IMR-90 (cell line): ENCODE results near the gene PLXNA3. TPM values are rescaled to one million over a fixed set of nuclear protein-coding genes. Genes with fewer than 3 reads are reported as not detected.

ENCODE experiments used
- ATAC-seq: fragments of 200-7000 bp; cut with Tn5 transposase; 2 replicates; pipeline ENCODE4 v1.9.1; 2020; ENCODE audit warnings: low read depth, mild to moderate bottlenecking, moderate library complexity
- BruUV-seq: library from RNA; stranded (reverse); fragments of 400-500 nt; replicated peaks from 2 replicates; lab custom pipeline; 2021; lab: Mats Ljungman, UMichigan
- CTCF ChIA-PET: fragments of 300-600 bp; formaldehyde crosslinking; extraction: SDS; loops from one replicate; lab custom pipeline; 2021; ENCODE audit warnings: antibody characterized with exemption; lab: Yijun Ruan, JAX
- POLR2A ChIA-PET: fragments of 300-600 bp; sonication (Branson Sonifier 250); formaldehyde crosslinking; loops from one replicate; lab custom pipeline; 2022; ENCODE audit warnings: antibody characterized with exemption; ENCODE audit not compliant: unreplicated experiment; lab: Charles Lee
- DNase-seq: peaks from one replicate; pipeline ENCODE4 v3.0.0; 2013
- H2AFZ ChIP-seq: replicated peaks from 2 replicates; pipeline ENCODE3; 2013; ENCODE audit warnings: low read length, mild to moderate bottlenecking; ENCODE audit not compliant: poor library complexity
- H2AK5ac ChIP-seq: 2 replicates; pipeline ENCODE4 v1.6.1; 2013; ENCODE audit warnings: low read depth, low read length, inconsistent platforms
- H2AK9ac ChIP-seq: replicated peaks from 2 replicates; pipeline ENCODE3; 2013; ENCODE audit warnings: mild to moderate bottlenecking, low read depth, low read length, moderate library complexity; ENCODE audit not compliant: poor library complexity
- H2BK120ac ChIP-seq: 2 replicates; pipeline ENCODE4 v1.6.1; 2013; ENCODE audit warnings: low read depth, low read length, inconsistent platforms
- H2BK15ac ChIP-seq: 3 replicates; pipeline ENCODE4 v1.6.1; 2013; ENCODE audit warnings: low read depth, low read length, inconsistent platforms
- H2BK20ac ChIP-seq: 2 replicates; pipeline ENCODE4 v1.6.1; 2013; ENCODE audit warnings: low read depth, mild to moderate bottlenecking, inconsistent platforms, low read length, moderate library complexity
- H2BK5ac ChIP-seq: 2 replicates; pipeline ENCODE4 v1.6.1; 2013; ENCODE audit warnings: mild to moderate bottlenecking, low read depth, low read length, inconsistent platforms; ENCODE audit not compliant: poor library complexity, severe bottlenecking
- H3K14ac ChIP-seq: replicated peaks from 2 replicates; pipeline ENCODE4 v1.6.1; 2013; ENCODE audit warnings: low read depth, low read length, inconsistent platforms
- H3K18ac ChIP-seq: 2 replicates; pipeline ENCODE4 v1.6.1; 2013; ENCODE audit warnings: low read depth, low read length, control low read depth
- H3K23ac ChIP-seq: 2 replicates; pipeline ENCODE4 v1.6.1; 2013; ENCODE audit warnings: low read depth, low read length, inconsistent platforms
- H3K27ac ChIP-seq: 2 replicates; pipeline ENCODE4 v1.5.1; 2013; ENCODE audit warnings: mild to moderate bottlenecking, control low read depth, low read length; ENCODE audit not compliant: insufficient read depth
- H3K27me3 ChIP-seq: 2 replicates; pipeline ENCODE4 v1.6.1; 2013; ENCODE audit warnings: low read length; ENCODE audit not compliant: control insufficient read depth, insufficient read depth
- H3K36me3 ChIP-seq: 2 replicates; pipeline ENCODE4 v1.6.1; 2013; ENCODE audit warnings: low read length, mixed read lengths; ENCODE audit not compliant: control insufficient read depth, insufficient read depth
- H3K4ac ChIP-seq: 2 replicates; pipeline ENCODE4 v1.6.1; 2013; ENCODE audit warnings: low read depth, low read length, inconsistent platforms
- H3K4me1 ChIP-seq: 2 replicates; pipeline ENCODE4 v1.6.1; 2013; ENCODE audit warnings: low read length, mixed read lengths; ENCODE audit not compliant: control insufficient read depth, insufficient read depth
- H3K4me2 ChIP-seq: 2 replicates; pipeline ENCODE4 v1.6.1; 2013; ENCODE audit warnings: low read depth, mild to moderate bottlenecking, control low read depth, low read length, moderate library complexity
- H3K4me3 ChIP-seq: 2 replicates; pipeline ENCODE4 v1.5.1; 2013; ENCODE audit warnings: low read depth, mild to moderate bottlenecking, control low read depth, low read length, moderate library complexity; ENCODE audit not compliant: insufficient read depth
- H3K56ac ChIP-seq: 2 replicates; pipeline ENCODE4 v1.6.1; 2013; ENCODE audit warnings: low read length, inconsistent platforms; ENCODE audit not compliant: insufficient read depth; ENCODE audit errors: extremely low read depth
- H3K79me1 ChIP-seq, 2 experiments: 2 replicates each; pipeline ENCODE4 v1.6.1; 2013; ENCODE audit warnings: low read length in 2 of 2, inconsistent platforms in 1 of 2, low read depth in 1 of 2
- H3K9ac ChIP-seq: 2 replicates; pipeline ENCODE4 v1.6.1; 2013; ENCODE audit warnings: low read depth, low read length, control low read depth
- H3K9me1 ChIP-seq: 2 replicates; pipeline ENCODE4 v1.6.1; 2013; ENCODE audit warnings: low read length, inconsistent platforms; ENCODE audit not compliant: insufficient read depth
- H3K9me3 ChIP-seq: 2 replicates; pipeline ENCODE4 v1.6.1; 2013; ENCODE audit warnings: low read length; ENCODE audit not compliant: control insufficient read depth, insufficient read depth
- H4K20me1 ChIP-seq: 2 replicates; pipeline ENCODE4 v1.6.1; 2013; ENCODE audit warnings: low read length, inconsistent platforms; ENCODE audit not compliant: insufficient read depth
- H4K5ac ChIP-seq: 2 replicates; pipeline ENCODE4 v1.6.1; 2013; ENCODE audit warnings: mild to moderate bottlenecking, low read depth, low read length, control low read depth
- H4K8ac ChIP-seq, 2 experiments: 2 replicates each; pipeline ENCODE4 v1.6.1; 2013; ENCODE audit warnings: low read depth in 2 of 2, low read length in 2 of 2, control low read depth in 1 of 2, inconsistent platforms in 1 of 2
- H4K91ac ChIP-seq: 2 replicates; pipeline ENCODE4 v1.6.1; 2013; ENCODE audit warnings: low read depth, low read length, inconsistent platforms; ENCODE audit not compliant: insufficient read depth
- CEBPB ChIP-seq: IDR thresholded peaks from 2 replicates; pipeline ENCODE4 v1.6.1; 2012; ENCODE audit warnings: low read depth, low read length, improper control_type of control experiment
- RAD21 ChIP-seq: IDR thresholded peaks from 2 replicates; pipeline ENCODE4 v1.6.1; 2012; ENCODE audit warnings: low read length, improper control_type of control experiment
- USF2 ChIP-seq: fragments of 150-350 bp; IDR thresholded peaks from 2 replicates; pipeline ENCODE4 v1.6.1; 2017; ENCODE audit warnings: mild to moderate bottlenecking, antibody characterized with exemption, low read length, low read depth
- WGBS, 2 experiments: methylation state at CpG; one replicate each; pipeline versions ENCODE4 v1.1.5 to v1.1.7; 2013; ENCODE audit warnings: missing lambda C conversion rate in 2 of 2; ENCODE audit not compliant: insufficient read length in 1 of 2; ENCODE audit errors: extremely low coverage in 2 of 2; 5-methylcytosine and 5-hydroxymethylcytosine counted together
- dilution Hi-C: fragments of 300-500 bp; cut with HindIII; formaldehyde crosslinking; loops from one replicate; pipeline ENCODE4 v1.14.3; 2018; ENCODE audit warnings: low sequenced_read_pairs; ENCODE audit not compliant: unreplicated experiment
- in situ Hi-C: fragments of 300-500 bp; cut with MboI; formaldehyde crosslinking; loops from 3 replicates; pipeline ENCODE4 v1.14.3; 2019; ENCODE audit warnings: low sequenced_read_pairs, inconsistent platforms, mixed read lengths
- intact Hi-C: fragments of 100-400 bp; cut with micrococcal nuclease; formaldehyde crosslinking; loops from 2 replicates; pipeline ENCODE4 v1.10.0; 2022
- polyA plus RNA-seq, 3 experiments: library from polyadenylated mRNA; depleted of rRNA; stranded (reverse); fragments of >200 nt; gene quantifications; 2 replicates each; pipeline ENCODE4 v1.2.3, GENCODE V29; 2012; ENCODE audit warnings: low replicate concordance in 1 of 3
- total RNA-seq: library from RNA; depleted of rRNA; stranded (reverse); fragments of >200 nt; gene quantifications from 2 replicates; pipeline ENCODE4 v1.2.3, GENCODE V29; 2012

PLXNA3 gene
- total and polyA plus RNA-seq, 2 of the 4 experiments (the other 2 are of a cell fraction), result 4.3 to 111 TPM

DNA sequence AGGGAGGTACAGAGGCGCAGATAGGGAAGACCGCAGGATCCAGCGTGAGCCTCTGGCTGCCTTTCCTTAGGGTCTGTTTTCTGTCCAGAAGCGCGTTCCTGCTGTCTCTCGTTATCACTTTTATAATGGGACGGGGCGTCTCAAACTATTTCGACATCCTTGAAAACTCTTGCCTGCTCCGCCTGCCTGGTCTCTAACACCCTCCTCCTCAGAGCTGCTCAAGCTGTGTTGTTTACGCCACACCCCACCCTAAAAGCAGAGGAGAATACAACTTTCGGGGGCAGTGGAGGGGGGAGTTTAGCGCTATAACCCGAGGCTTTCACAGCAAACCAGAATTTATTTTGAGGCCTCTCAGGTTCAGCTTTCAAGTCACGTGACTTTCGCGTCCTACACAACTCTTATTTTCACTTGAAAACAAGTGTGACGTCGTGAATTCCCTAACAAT lies 58.6 kb downstream of the PLXNA3 start:
- H3K4me1 ChIP-seq, result peaks cover 8% of the 10 kb centered on the region; the same call in 1 of the 2 replicates
- peak overlapping the region; percentile 62 for H3K4me2 ChIP-seq
- DNase-seq, result peak; percentile 54
- H3K23ac ChIP-seq, result peak overlapping the region; percentile 61
- H4K91ac ChIP-seq, result peak overlapping the region; percentile 73
- H3K9me1 ChIP-seq, result peaks cover 3% of the 10 kb centered on the region
- peak; percentile 7 for ATAC-seq
- no peaks in the 10 kb centered on the region for H3K27me3 ChIP-seq
- H3K9me3 ChIP-seq, result no peaks in the 10 kb centered on the region
- H4K5ac ChIP-seq, result peak overlapping the region; percentile 27
- intact Hi-C loops, result loop anchor here (2.0 kb wide), 2 partner anchors 26 to 30 kb away; partner anchors contain the start of genes G6PD, IKBKG and SLC10A3
- BruUV-seq, result no TSS peak
- H3K27ac ChIP-seq, result peak overlapping the region; percentile 87
- H3K9ac ChIP-seq, result peak overlapping the region; percentile 41
- H2AK9ac ChIP-seq, result peak overlapping the region; percentile 90
- peak overlapping the region; percentile 40 to 83; a peak in 3 of 4 replicates for H4K8ac ChIP-seq
- peak overlapping the region; percentile 50; the same call in 1 of the 2 replicates for H3K14ac ChIP-seq
- ChIA-PET CTCF (no interaction called here), POLR2A (interaction anchor here (0.7 kb wide), 1 partner anchor 19 kb away, joined by 3 read pairs; no protein-coding TSS in a partner anchor)
- H3K56ac ChIP-seq, result no peak overlapping the region
- in situ Hi-C loops, result no loop called here
- peak; percentile 74 for TF ChIP-seq USF2
- no peak for TF ChIP-seq RAD21
- peak; percentile 64 for TF ChIP-seq CEBPB
- 45% methylated on average over 8 of the region's 19 CpGs; no CpG with 5 or more reads in 1 of the 2 experiments for WGBS, 2 experiments
- H3K79me1 ChIP-seq, result peaks cover 8 to 12% of the 10 kb centered on the region in 2 experiments; a peak in 2 of 4 replicates
- peak overlapping the region; percentile 57 for H2AK5ac ChIP-seq
- no peak overlapping the region for H2BK20ac ChIP-seq
- H2BK5ac ChIP-seq, result peak overlapping the region; percentile 80
- H4K20me1 ChIP-seq, result no peaks in the 10 kb centered on the region
- H3K18ac ChIP-seq, result peak overlapping the region; percentile 39
- H2BK120ac ChIP-seq, result no peak overlapping the region
- H3K36me3 ChIP-seq, result no peaks in the 10 kb centered on the region
- H3K4ac ChIP-seq, result peak overlapping the region; percentile 62
- H2BK15ac ChIP-seq, result no peak overlapping the region
- peak overlapping the region; percentile 35 for H3K4me3 ChIP-seq
- peak overlapping the region; percentile 70 for H2AFZ ChIP-seq
- dilution Hi-C loops, result no loop called here
